ENCODE results near the gene TNNI3. TPM values are rescaled to one million over a fixed set of nuclear protein-coding genes. Genes with fewer than 3 reads are reported as not detected.

The TNNI3 gene
- total RNA-seq, 4 donors from 2014 or later: 1.6 to 6.2 (median 5.5) TPM

GRCh38 chr19:55153652-55154264 lies 3.8 kb downstream of the TNNI3 start:
- Histone ChIP-seq H3K4me1 (peaks cover 7 to 15% of the 10 kb centered on the region in 2 donors), H3K4me3 (no peak overlapping the region), H3K27me3 (peaks cover 5 to 10% (median 7%) of the 10 kb centered on the region in 3 donors), H3K27ac (no peak overlapping the region), H3K36me3 (no peaks in the 10 kb centered on the region), H3K9me3 (no peaks in the 10 kb centered on the region)
- in situ Hi-C loops (cut with MboI; ENCODE audit: low sequenced_read_pairs in 4 of 4) (no loop called here), intact Hi-C loops (cut with DNase I; ENCODE audit: low total_unique reads) (no loop called here)
- ATAC-seq (no peak), DNase-seq (no peak)
- no peak for TF ChIP-seq CTCF (IDR thresholded peaks at IDR 0.05 in 4 of 5, conservative IDR thresholded peaks at IDR 0.05 in 1 of 5)
- TF ChIP-seq POLR2A (IDR thresholded peaks at IDR 0.05): no peak

- peak overlapping the region in 2 of 4 donors; percentile 37 to 96 for H3K27ac ChIP-seq
- H3K4me1 ChIP-seq: peaks cover 7 to 12% of the 10 kb centered on the region in 2 donors
- in situ Hi-C loops (cut with MboI; ENCODE audit: low sequenced_read_pairs in 4 of 4): no loop called here
- no peaks in the 10 kb centered on the region for H3K9me3 ChIP-seq
- H3K27me3 ChIP-seq: peaks cover 5 to 12% (median 10%) of the 10 kb centered on the region in 3 donors
- no peak for ATAC-seq
- intact Hi-C loops (cut with DNase I; ENCODE audit: low total_unique reads): no loop called here
- no peaks in the 10 kb centered on the region for H3K36me3 ChIP-seq
- TF ChIP-seq CTCF (IDR thresholded peaks at IDR 0.05 in 4 of 5, conservative IDR thresholded peaks at IDR 0.05 in 1 of 5) (no peak), POLR2A (IDR thresholded peaks at IDR 0.05) (no peak)
- no peak overlapping the region for H3K4me3 ChIP-seq
- no peak for DNase-seq
Observed at GRCh38 chr19:55152017-55152416, 5.5 kb downstream of the TNNI3 start.

GRCh38 chr19:55149078-55150003 lies 8.2 kb downstream of the TNNI3 start, which contains the start of gene TNNT1:
Gene TNNT1 (minus strand): TSS chr19:55149206. CDS start chr19:55147157, 2,049 bp downstream.
- in situ Hi-C loops (cut with MboI; ENCODE audit: low sequenced_read_pairs in 4 of 4): loop anchor here in 3 of 4 donors (10.0 to 25.0 kb wide), 4 partner anchors 263 to 488 kb away; partner anchors contain the start of genes CCDC106 (in 1 of the 3), UBE2S (in 1 of the 3), ZNF580 (in 1 of the 3) and ZNF581 (in 1 of the 3)
- H3K36me3 ChIP-seq: no peaks in the 10 kb centered on the region
- DNase-seq (peak; percentile 39 to 91), ATAC-seq (peak; percentile 57 to 58)
- intact Hi-C loops (cut with DNase I; ENCODE audit: low total_unique reads): loop anchor here (5.0 kb wide), 1 partner anchor 448 kb away; the partner anchor contains the start of gene FIZ1
- H3K4me1 ChIP-seq: peaks cover 7 to 28% of the 10 kb centered on the region in 2 donors
- H3K9me3 ChIP-seq: no peaks in the 10 kb centered on the region
- peak within 1 kb of the TSS; percentile 48 to 58 (median 56) for H3K4me3 ChIP-seq
- peaks cover 7 to 21% (median 19%) of the 10 kb centered on the region in 3 donors for H3K27me3 ChIP-seq
- H3K27ac ChIP-seq: peak within 1 kb of the TSS; percentile 82 to 96 (median 93)
- TF ChIP-seq CTCF (IDR thresholded peaks at IDR 0.05 in 4 of 5, conservative IDR thresholded peaks at IDR 0.05 in 1 of 5): no peak
- peak; percentile 63 for TF ChIP-seq POLR2A (IDR thresholded peaks at IDR 0.05)

GRCh38 chr19:55147545-55148251 lies 9.8 kb downstream of the TNNI3 start:
- ATAC-seq: peak; percentile 64 to 77
- peak; percentile 33 to 46 for TF ChIP-seq POLR2A (IDR thresholded peaks at IDR 0.05)
- no peak for TF ChIP-seq CTCF (IDR thresholded peaks at IDR 0.05 in 4 of 5, conservative IDR thresholded peaks at IDR 0.05 in 1 of 5)
- H3K27ac ChIP-seq: peak overlapping the region; percentile 82 to 96 (median 93)
- in situ Hi-C loops (cut with MboI; ENCODE audit: low sequenced_read_pairs in 4 of 4) (loop anchor here in 3 of 4 donors (10.0 to 25.0 kb wide), 4 partner anchors 265 to 490 kb away; partner anchors contain the start of genes CCDC106 (in 1 of the 3), UBE2S (in 1 of the 3), ZNF580 (in 1 of the 3) and ZNF581 (in 1 of the 3)), intact Hi-C loops (cut with DNase I; ENCODE audit: low total_unique reads) (loop anchor here (5.0 kb wide), 1 partner anchor 450 kb away; the partner anchor contains the start of gene FIZ1)
- peak; percentile 77 to 94 for DNase-seq
- H3K36me3 ChIP-seq: no peaks in the 10 kb centered on the region
- no peaks in the 10 kb centered on the region for H3K9me3 ChIP-seq
- peak overlapping the region; percentile 48 to 65 (median 56) for H3K4me3 ChIP-seq
- peaks cover 14 to 24% (median 22%) of the 10 kb centered on the region in 3 donors for H3K27me3 ChIP-seq
- peaks cover 7 to 30% of the 10 kb centered on the region in 2 donors for H3K4me1 ChIP-seq
